ENCODE measurements around the gene LANCL2. TPM values are rescaled to one million over a fixed set of nuclear protein-coding genes. Genes with fewer than 3 reads are reported as not detected.

LANCL2 gene
- total RNA-seq, 1 experiment from 2014 or later, result 10.0 TPM

DNA sequence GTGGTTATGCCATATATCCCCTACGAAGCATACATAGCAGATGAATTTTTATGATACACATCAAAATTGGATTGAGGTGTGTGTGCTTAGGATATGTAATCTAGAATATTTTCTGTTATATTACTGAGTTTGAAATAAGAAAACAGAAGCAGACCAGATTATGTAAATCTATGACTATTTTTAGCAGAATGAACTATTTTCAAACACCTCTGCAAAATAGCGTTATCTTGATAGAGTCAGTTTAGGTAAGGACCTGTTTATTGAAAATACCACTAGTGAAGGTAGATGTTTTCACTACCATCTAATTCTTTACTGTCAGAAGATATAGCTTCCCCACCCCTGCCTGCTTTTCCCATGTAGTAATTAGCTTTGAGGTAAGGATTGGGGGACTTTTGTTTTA, 9.1 kb downstream of the LANCL2 start:
- H4K20me1 ChIP-seq (ENCODE audit: insufficient read depth), result no peaks in the 10 kb centered on the region
- POLR2A ChIA-PET, result interaction anchor here (0.8 kb wide), 1 partner anchor 9 kb away, joined by 3 read pairs; the partner anchor contains the start of gene LANCL2
- DNase-seq (ENCODE audit: low read depth, low spot score), result no peak
- no peaks in the 10 kb centered on the region for H3K9me2 ChIP-seq (ENCODE audit: insufficient read depth)
- H3K9ac ChIP-seq (ENCODE audit: low read length), result no peak overlapping the region
- no peak overlapping the region for H3K27ac ChIP-seq (ENCODE audit: low read depth, low read length)
- H3K4me3 ChIP-seq (replicated peaks in 1 of 2; ENCODE audit: low read depth in 1 of 2, low read length in 2 of 2), result no peak overlapping the region
- no peaks in the 10 kb centered on the region for H3K9me3 ChIP-seq (ENCODE audit: control insufficient read depth in 1 of 2, insufficient read depth in 1 of 2, low read depth in 1 of 2, low read length in 2 of 2)
- ATAC-seq, result no peak
- BruUV-seq (replicated peaks), result no TSS peak
- TF ChIP-seq TCF7L2 (IDR thresholded peaks at IDR 0.05; ENCODE audit: borderline replicate concordance, extremely low read depth, insufficient read depth, insufficient read length), result no peak
- TF ChIP-seq ZNF274 (IDR thresholded peaks at IDR 0.05; ENCODE audit: low read depth, low read length), result no peak
- TF ChIP-seq EGR1 (IDR thresholded peaks at IDR 0.05; ENCODE audit: low read depth), result no peak
- TF ChIP-seq CBX3 (IDR thresholded peaks at IDR 0.05; ENCODE audit: low read depth), result no peak
- no peak for TF ChIP-seq EZH2phosphoT487 (IDR thresholded peaks at IDR 0.05; ENCODE audit: borderline replicate concordance)
- TF ChIP-seq, protein P1, sequence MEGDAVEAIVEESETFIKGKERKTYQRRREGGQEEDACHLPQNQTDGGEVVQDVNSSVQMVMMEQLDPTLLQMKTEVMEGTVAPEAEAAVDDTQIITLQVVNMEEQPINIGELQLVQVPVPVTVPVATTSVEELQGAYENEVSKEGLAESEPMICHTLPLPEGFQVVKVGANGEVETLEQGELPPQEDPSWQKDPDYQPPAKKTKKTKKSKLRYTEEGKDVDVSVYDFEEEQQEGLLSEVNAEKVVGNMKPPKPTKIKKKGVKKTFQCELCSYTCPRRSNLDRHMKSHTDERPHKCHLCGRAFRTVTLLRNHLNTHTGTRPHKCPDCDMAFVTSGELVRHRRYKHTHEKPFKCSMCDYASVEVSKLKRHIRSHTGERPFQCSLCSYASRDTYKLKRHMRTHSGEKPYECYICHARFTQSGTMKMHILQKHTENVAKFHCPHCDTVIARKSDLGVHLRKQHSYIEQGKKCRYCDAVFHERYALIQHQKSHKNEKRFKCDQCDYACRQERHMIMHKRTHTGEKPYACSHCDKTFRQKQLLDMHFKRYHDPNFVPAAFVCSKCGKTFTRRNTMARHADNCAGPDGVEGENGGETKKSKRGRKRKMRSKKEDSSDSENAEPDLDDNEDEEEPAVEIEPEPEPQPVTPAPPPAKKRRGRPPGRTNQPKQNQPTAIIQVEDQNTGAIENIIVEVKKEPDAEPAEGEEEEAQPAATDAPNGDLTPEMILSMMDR (IDR thresholded peaks at IDR 0.05 in 2 of 3, conservative IDR thresholded peaks at IDR 0.05 in 1 of 3; ENCODE audit: borderline replicate concordance in 1 of 3, insufficient read depth in 1 of 3, low read depth in 2 of 3, low read length in 2 of 3), result no peak
- no peak for TF ChIP-seq EZH2 (IDR thresholded peaks at IDR 0.05)
- no peak for TF ChIP-seq CEBPB (IDR thresholded peaks at IDR 0.05; ENCODE audit: low read depth)
- no peak for TF ChIP-seq SRF (IDR thresholded peaks at IDR 0.05; ENCODE audit: low read depth)
- TF ChIP-seq, protein P2, sequence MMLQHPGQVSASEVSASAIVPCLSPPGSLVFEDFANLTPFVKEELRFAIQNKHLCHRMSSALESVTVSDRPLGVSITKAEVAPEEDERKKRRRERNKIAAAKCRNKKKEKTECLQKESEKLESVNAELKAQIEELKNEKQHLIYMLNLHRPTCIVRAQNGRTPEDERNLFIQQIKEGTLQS (IDR thresholded peaks at IDR 0.05), result no peak
- H3K4me1 ChIP-seq (ENCODE audit: control insufficient read depth in 1 of 2, insufficient read depth in 2 of 2, low read length in 2 of 2), result no peaks in the 10 kb centered on the region
- RAD21 ChIA-PET (ENCODE audit: low non-redundant PET in 1 of 2, low total read pairs in 2 of 2, uncharacterized antibody in 2 of 2, unreplicated experiment in 2 of 2), result no interaction called here
- no peak overlapping the region for H3K4me2 ChIP-seq (ENCODE audit: low read length)
- no peaks in the 10 kb centered on the region for H3K27me3 ChIP-seq (ENCODE audit: insufficient read depth, low read length)
- peaks cover 11% of the 10 kb centered on the region; the same call in 1 of the 2 replicates for H3K79me2 ChIP-seq (ENCODE audit: insufficient read depth, low read length)
- CTCF ChIA-PET, result no interaction called here
- no peak overlapping the region for H2AFZ ChIP-seq (ENCODE audit: low read depth, low read length, poor library complexity, severe bottlenecking)
- no peaks in the 10 kb centered on the region for H3K36me3 ChIP-seq (ENCODE audit: control insufficient read depth in 1 of 2, insufficient read depth in 2 of 2, low read length in 2 of 2)
- intact Hi-C loops (cut with micrococcal nuclease), result no loop called here

Measured in HCT116 (cell line).